OCI-LY3 (cell line): ENCODE data around the gene RAP1GAP.

Source experiments
- H2AFZ ChIP-seq: fragments of 200-600, 300-600 bp; shearing (Covaris generic); 2 replicates; pipeline ENCODE4 v1.6.0; 2014; ENCODE audit warnings: antibody characterized with exemption, low read depth, low read length
- H3K27ac ChIP-seq: fragments of 200-600, 300-600 bp; sonication (generic); 2 replicates; pipeline ENCODE4 v1.5.1; 2014; ENCODE audit warnings: mild to moderate bottlenecking, low read length, moderate library complexity, mixed read lengths
- H3K27me3 ChIP-seq: fragments of 200-600, 300-600 bp; sonication (generic); 2 replicates; pipeline ENCODE4 v1.6.1; 2014; ENCODE audit warnings: low read depth, low read length, mixed read lengths
- H3K36me3 ChIP-seq: fragments of 200-600, 300-600 bp; sonication (generic); replicated peaks from 2 replicates; pipeline ENCODE3; 2014; ENCODE audit warnings: low read depth, low read length, mixed read lengths
- H3K4me1 ChIP-seq: fragments of 300-600, 200-600 bp; sonication (generic); 2 replicates; pipeline ENCODE4 v1.6.1; 2014; ENCODE audit warnings: low read length, mixed read lengths
- H3K4me2 ChIP-seq: fragments of 200-600, 300-600 bp; sonication (generic); 2 replicates; pipeline ENCODE4 v1.6.1; 2014; ENCODE audit warnings: low read length, mixed read lengths
- H3K4me3 ChIP-seq: fragments of 300-600, 200-600 bp; sonication (generic); 2 replicates; pipeline ENCODE4 v1.5.1; 2014; ENCODE audit warnings: antibody characterized with exemption, mild to moderate bottlenecking, low read length, moderate library complexity
- H3K79me2 ChIP-seq: fragments of 300-600, 200-600 bp; shearing (Covaris generic); 2 replicates; pipeline ENCODE4 v1.6.1; 2014; ENCODE audit warnings: mild to moderate bottlenecking, low read length, mixed read lengths
- H3K9ac ChIP-seq: fragments of 300-600, 200-600 bp; shearing (Covaris generic); 2 replicates; pipeline ENCODE4 v1.6.0; 2014; ENCODE audit warnings: mild to moderate bottlenecking, low read length, moderate library complexity
- H3K9me3 ChIP-seq: fragments of 200-600, 300-600 bp; shearing (Covaris generic); 2 replicates; pipeline ENCODE4 v1.6.1; 2014; ENCODE audit warnings: low read length, mixed read lengths; ENCODE audit not compliant: insufficient read depth
- H4K20me1 ChIP-seq: fragments of 200-600, 300-600 bp; sonication (generic); 2 replicates; pipeline ENCODE4 v1.6.1; 2016; ENCODE audit warnings: low read length, mixed read lengths; ENCODE audit not compliant: insufficient read depth
- CTCF ChIP-seq: fragments of 200-600, 300-600 bp; sonication (generic); IDR thresholded peaks from 2 replicates; pipeline ENCODE4 v1.5.1; 2014; ENCODE audit warnings: antibody characterized with exemption, low read length, low read depth
- EZH2phosphoT487 ChIP-seq: fragments of 200-600 bp; shearing (Covaris generic); IDR thresholded peaks from 2 replicates; pipeline ENCODE4 v1.6.1; 2018; ENCODE audit warnings: antibody characterized with exemption, mixed run types, low read depth

Gene RAP1GAP

GRCh38 chr1:21702780-21703179, 33.6 kb upstream of the RAP1GAP start:
- H3K4me3 ChIP-seq, result no peak overlapping the region
- H3K4me2 ChIP-seq, result no peak overlapping the region
- no peaks in the 10 kb centered on the region for H4K20me1 ChIP-seq
- H3K36me3 ChIP-seq, result peaks cover 35% of the 10 kb centered on the region
- no peak overlapping the region for H2AFZ ChIP-seq
- H3K9me3 ChIP-seq, result no peaks in the 10 kb centered on the region
- H3K9ac ChIP-seq, result no peak overlapping the region
- H3K27me3 ChIP-seq, result no peaks in the 10 kb centered on the region
- H3K27ac ChIP-seq, result no peak overlapping the region
- no peaks in the 10 kb centered on the region for H3K79me2 ChIP-seq
- TF ChIP-seq EZH2phosphoT487, result no peak
- TF ChIP-seq CTCF, result no peak
- H3K4me1 ChIP-seq, result no peaks in the 10 kb centered on the region

- no peak overlapping the region for H3K27ac ChIP-seq
- no peaks in the 10 kb centered on the region for H3K27me3 ChIP-seq
- peaks cover 35% of the 10 kb centered on the region for H3K36me3 ChIP-seq
- H3K79me2 ChIP-seq, result no peaks in the 10 kb centered on the region
- no peak overlapping the region for H2AFZ ChIP-seq
- H3K4me1 ChIP-seq, result no peaks in the 10 kb centered on the region
- no peak overlapping the region for H3K9ac ChIP-seq
- H4K20me1 ChIP-seq, result no peaks in the 10 kb centered on the region
- H3K4me3 ChIP-seq, result no peak overlapping the region
- TF ChIP-seq CTCF (no peak), EZH2phosphoT487 (no peak)
- H3K9me3 ChIP-seq, result no peaks in the 10 kb centered on the region
- no peak overlapping the region for H3K4me2 ChIP-seq
Measured at GRCh38 chr1:21701401-21701800, 32.2 kb upstream of the RAP1GAP start.

- H4K20me1 ChIP-seq, result no peaks in the 10 kb centered on the region
- no peaks in the 10 kb centered on the region for H3K27me3 ChIP-seq
- no peak overlapping the region for H2AFZ ChIP-seq
- peaks cover 31% of the 10 kb centered on the region for H3K36me3 ChIP-seq
- TF ChIP-seq EZH2phosphoT487, result no peak
- TF ChIP-seq CTCF, result no peak
- H3K9me3 ChIP-seq, result no peaks in the 10 kb centered on the region
- H3K4me1 ChIP-seq, result no peaks in the 10 kb centered on the region
- no peak overlapping the region for H3K4me2 ChIP-seq
- no peak overlapping the region for H3K27ac ChIP-seq
- H3K79me2 ChIP-seq, result no peaks in the 10 kb centered on the region
- no peak overlapping the region for H3K4me3 ChIP-seq
- H3K9ac ChIP-seq, result no peak overlapping the region
Measured at GRCh38 chr1:21700094-21700493, 30.9 kb upstream of the RAP1GAP start.

- no peaks in the 10 kb centered on the region for H4K20me1 ChIP-seq
- H3K4me2 ChIP-seq, result no peak overlapping the region
- no peaks in the 10 kb centered on the region for H3K4me1 ChIP-seq
- no peaks in the 10 kb centered on the region for H3K79me2 ChIP-seq
- H3K4me3 ChIP-seq, result no peak overlapping the region
- H2AFZ ChIP-seq, result no peak overlapping the region
- H3K9me3 ChIP-seq, result no peaks in the 10 kb centered on the region
- peaks cover 31% of the 10 kb centered on the region for H3K36me3 ChIP-seq
- no peak overlapping the region for H3K27ac ChIP-seq
- no peak for TF ChIP-seq CTCF
- TF ChIP-seq EZH2phosphoT487, result no peak
- H3K27me3 ChIP-seq, result no peaks in the 10 kb centered on the region
- no peak overlapping the region for H3K9ac ChIP-seq
Measured at GRCh38 chr1:21696931-21697330, 27.8 kb upstream of the RAP1GAP start.
